OCI-LY7 (cell line): ENCODE measurements around the gene CRTC2. TPM values are rescaled to one million over a fixed set of nuclear protein-coding genes. Genes with fewer than 3 reads are reported as not detected.

Experiments used
- BruUV-seq: library from RNA; stranded (reverse); fragments of 400-500 nt; replicated peaks from 2 replicates; lab custom pipeline; 2021; lab: Mats Ljungman, UMichigan
- CTCF ChIA-PET: fragments of 300-600 bp; sonication (Branson Sonifier 250); formaldehyde crosslinking; loops from one replicate; lab custom pipeline; 2022; ENCODE audit warnings: antibody characterized with exemption; ENCODE audit not compliant: unreplicated experiment; lab: Charles Lee
- POLR2A ChIA-PET: fragments of 300-600 bp; sonication (Branson Sonifier 250); formaldehyde crosslinking; loops from one replicate; lab custom pipeline; 2022; ENCODE audit warnings: antibody characterized with exemption; lab: Charles Lee
- DNase-seq: peaks from one replicate; pipeline ENCODE4 v3.0.0-alpha.2; 2015; ENCODE audit warnings: low spot score
- H2AFZ ChIP-seq: fragments of 200-600 bp; sonication (generic), shearing (Covaris generic); 2 replicates; pipeline ENCODE4 v1.6.1; 2014; ENCODE audit warnings: mild to moderate bottlenecking, antibody characterized with exemption, low read length, moderate library complexity
- H3K27ac ChIP-seq: fragments of 200-600 bp; sonication (generic); 2 replicates; pipeline ENCODE4 v1.5.1; 2014; ENCODE audit warnings: mixed run types, low read depth, mild to moderate bottlenecking, moderate library complexity, low read length, inconsistent platforms; ENCODE audit not compliant: poor library complexity, severe bottlenecking
- H3K36me3 ChIP-seq: fragments of 200-600 bp; sonication (generic); 2 replicates; pipeline ENCODE4 v1.6.1; 2014; ENCODE audit warnings: mild to moderate bottlenecking, antibody characterized with exemption, low read length, moderate library complexity, mixed read lengths; ENCODE audit not compliant: insufficient read depth
- H3K4me1 ChIP-seq: fragments of 200-600 bp; sonication (generic); 2 replicates; pipeline ENCODE4 v1.5.1; 2014; ENCODE audit warnings: mild to moderate bottlenecking, low read length; ENCODE audit not compliant: insufficient read depth, poor library complexity, severe bottlenecking
- H3K4me2 ChIP-seq: fragments of 200-600 bp; sonication (generic); 2 replicates; pipeline ENCODE4 v1.6.1; 2014; ENCODE audit warnings: mild to moderate bottlenecking, low read length
- H3K4me3 ChIP-seq: fragments of 200-600 bp; sonication (generic); 2 replicates; pipeline ENCODE4 v1.5.1; 2014; ENCODE audit warnings: mild to moderate bottlenecking, low read depth, low read length; ENCODE audit not compliant: poor library complexity, severe bottlenecking
- H3K79me2 ChIP-seq: fragments of 200-600 bp; sonication (generic); 2 replicates; pipeline ENCODE4 v1.6.1; 2016; ENCODE audit warnings: low read depth, mild to moderate bottlenecking, low read length, moderate library complexity, mixed read lengths; ENCODE audit not compliant: insufficient read depth
- H3K9me2 ChIP-seq: fragments of 200-600 bp; sonication (generic); 2 replicates; pipeline ENCODE4 v1.6.1; 2016; ENCODE audit warnings: mild to moderate bottlenecking, low read length, mixed read lengths; ENCODE audit not compliant: insufficient read depth
- H3K9me3 ChIP-seq: fragments of 200-600 bp; sonication (generic); 2 replicates; pipeline ENCODE4 v1.6.1; 2014; ENCODE audit warnings: mild to moderate bottlenecking, mixed run types, low read length, mixed read lengths
- H4K20me1 ChIP-seq: fragments of 200-600 bp; sonication (generic); 2 replicates; pipeline ENCODE4 v1.6.1; 2014; ENCODE audit warnings: mild to moderate bottlenecking, antibody characterized with exemption, low read length, moderate library complexity, mixed read lengths; ENCODE audit not compliant: insufficient read depth
- CTCF ChIP-seq: fragments of 200-600 bp; sonication (generic); conservative IDR thresholded peaks from 2 replicates; pipeline ENCODE4 v1.5.1; 2014; ENCODE audit warnings: mild to moderate bottlenecking, antibody characterized with exemption, low read length, moderate library complexity, mixed read lengths
- EZH2phosphoT487 ChIP-seq: fragments of 200-600 bp; sonication (generic); IDR thresholded peaks from 2 replicates; pipeline ENCODE4 v1.6.1; 2018; ENCODE audit warnings: low read depth, borderline replicate concordance, mild to moderate bottlenecking, mixed run types, antibody characterized with exemption, low read length, moderate library complexity, mixed read lengths
- intact Hi-C: fragments of 100-400 bp; cut with micrococcal nuclease; formaldehyde crosslinking; loops from one replicate; pipeline ENCODE4 v1.10.0; 2022; ENCODE audit not compliant: unreplicated experiment
- total RNA-seq, 2 experiments: library from RNA; depleted of rRNA in 1 of 2; stranded (reverse); fragments of >200 nt in 1 of 2; shearing (Covaris generic) in 1 of 2; gene quantifications; 2 replicates each; pipeline ENCODE4 v1.2.3, GENCODE V29; 2014 to 2022

CRTC2 gene
- total RNA-seq, 2 experiments from 2014 or later = 15.6 to 65.6 TPM

- POLR2A ChIA-PET = no interaction called here
- Histone ChIP-seq H3K9me2 (no peaks in the 10 kb centered on the region), H3K4me2 (no peak overlapping the region), H2AFZ (no peak overlapping the region), H3K79me2 (peaks cover 20% of the 10 kb centered on the region), H3K4me3 (no peak overlapping the region), H4K20me1 (no peaks in the 10 kb centered on the region), H3K27ac (no peak overlapping the region), H3K36me3 (peaks cover 69% of the 10 kb centered on the region), H3K4me1 (peaks cover 20% of the 10 kb centered on the region), H3K9me3 (no peaks in the 10 kb centered on the region)
- TF ChIP-seq CTCF (no peak), EZH2phosphoT487 (no peak)
- BruUV-seq = no TSS peak
- DNase-seq = no peak
- intact Hi-C loops = no loop called here
- CTCF ChIA-PET = no interaction called here
Observed at GRCh38 chr1:153941826-153942725, 16.3 kb downstream of the CRTC2 start.

DNA sequence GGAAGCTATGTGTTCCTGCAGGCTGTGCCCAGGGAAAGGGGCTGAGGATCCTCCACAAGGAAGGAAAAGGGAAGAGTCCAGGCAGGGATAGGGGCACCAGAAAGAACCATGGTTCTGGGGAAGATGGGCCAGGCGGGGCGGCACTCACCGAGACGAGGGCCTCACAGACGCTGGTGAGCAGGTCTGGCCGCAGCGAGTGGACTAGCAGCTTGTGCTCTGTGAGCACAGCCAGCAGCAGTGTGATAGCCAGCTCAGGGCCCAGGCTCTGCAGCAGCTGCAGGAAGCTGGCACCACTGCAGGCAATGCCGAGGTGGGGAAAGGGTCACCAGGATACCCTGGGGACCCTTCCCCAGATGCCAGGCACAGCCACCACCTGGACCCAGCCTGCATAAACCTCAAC lies 17.7 kb downstream of the CRTC2 start:
- peaks cover 20% of the 10 kb centered on the region for H3K79me2 ChIP-seq
- no TSS peak for BruUV-seq
- no peak overlapping the region for H3K27ac ChIP-seq
- no peak overlapping the region for H2AFZ ChIP-seq
- intact Hi-C loops = no loop called here
- DNase-seq = no peak
- H3K36me3 ChIP-seq = peaks cover 77% of the 10 kb centered on the region
- CTCF ChIA-PET = no interaction called here
- TF ChIP-seq EZH2phosphoT487 = no peak
- TF ChIP-seq CTCF = no peak
- H3K4me2 ChIP-seq = no peak overlapping the region
- no peaks in the 10 kb centered on the region for H3K9me3 ChIP-seq
- H4K20me1 ChIP-seq = no peaks in the 10 kb centered on the region
- POLR2A ChIA-PET = interaction anchor here (1.4 to 1.7 kb wide), 2 partner anchors 16 to 103 kb away, joined by 3 to 4 read pairs; no protein-coding TSS in a partner anchor
- H3K4me1 ChIP-seq = peaks cover 14% of the 10 kb centered on the region
- no peak overlapping the region for H3K4me3 ChIP-seq
- H3K9me2 ChIP-seq = no peaks in the 10 kb centered on the region

DNA sequence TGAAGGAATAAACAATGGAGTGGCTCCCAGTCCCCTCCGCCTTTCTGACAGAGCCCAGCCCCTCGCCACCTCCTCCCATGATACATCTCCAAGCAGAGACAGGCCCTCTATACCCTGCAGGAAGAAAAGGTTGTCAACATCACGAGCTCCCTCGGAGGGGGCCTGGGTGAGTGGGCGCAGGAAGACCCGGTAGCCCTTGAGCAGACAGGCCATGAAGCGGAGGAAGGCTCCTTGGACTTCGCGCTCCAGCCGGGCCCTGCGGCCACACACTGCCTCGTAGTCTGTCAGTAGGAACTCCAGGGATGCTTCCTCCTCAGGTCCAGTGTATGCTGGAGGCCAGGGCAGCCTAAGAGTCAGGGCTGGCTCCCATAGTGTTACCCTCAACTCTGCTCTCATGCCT lies 18.9 kb downstream of the CRTC2 start:
- Histone ChIP-seq H3K9me2 (no peaks in the 10 kb centered on the region), H3K27ac (no peak overlapping the region), H3K9me3 (no peaks in the 10 kb centered on the region), H3K4me1 (peaks cover 9% of the 10 kb centered on the region), H3K36me3 (peaks cover 90% of the 10 kb centered on the region), H4K20me1 (no peaks in the 10 kb centered on the region), H3K4me2 (no peak overlapping the region), H3K4me3 (no peak overlapping the region), H2AFZ (no peak overlapping the region), H3K79me2 (peaks cover 15% of the 10 kb centered on the region)
- BruUV-seq = no TSS peak
- no peak for DNase-seq
- intact Hi-C loops = no loop called here
- CTCF ChIA-PET = no interaction called here
- TF ChIP-seq CTCF (no peak), EZH2phosphoT487 (no peak)
- POLR2A ChIA-PET = interaction anchor here (1.0 to 1.7 kb wide), 3 partner anchors 14 to 102 kb away, joined by 3 to 4 read pairs (median 4); no protein-coding TSS in a partner anchor
